Measurements from ENCODE around the gene ADARB2. TPM values are rescaled to one million over a fixed set of nuclear protein-coding genes. Genes with fewer than 3 reads are reported as not detected.

The ADARB2 gene
- total and polyA plus RNA-seq, 2 experiments from 2014 or later, result 2.0 to 5.0 TPM

GRCh38 chr10:1659221-1659791 is 78.0 kb downstream of the ADARB2 start:
- no peak for DNase-seq (ENCODE audit: low spot score)
- Histone ChIP-seq H2AFZ (no peak overlapping the region), H3K27me3 (ENCODE audit: insufficient read depth) (no peaks in the 10 kb centered on the region)

GRCh38 chr10:1658658-1659057 is 78.7 kb downstream of the ADARB2 start:
- Histone ChIP-seq H3F3A (replicated peaks; ENCODE audit: low read depth) (no peaks in the 10 kb centered on the region), H2AFZ (no peak overlapping the region), H3K27ac (ENCODE audit: low read depth) (no peak overlapping the region), H3K4me3 (no peak overlapping the region), H4K20me1 (replicated peaks; ENCODE audit: insufficient read depth) (no peaks in the 10 kb centered on the region), H3K27me3 (ENCODE audit: insufficient read depth) (no peaks in the 10 kb centered on the region), H3K36me3 (ENCODE audit: insufficient read depth) (0 out of 2 replicates have a peak, but pooled peaks cover 4% of the 10 kb centered on the region), H3K79me2 (replicated peaks; ENCODE audit: insufficient read depth) (no peaks in the 10 kb centered on the region), H3K9me2 (ENCODE audit: insufficient read depth) (no peaks in the 10 kb centered on the region), H3K4me1 (ENCODE audit: insufficient read depth) (peaks cover 8% of the 10 kb centered on the region), H3K4me2 (peak overlapping the region; percentile 10; the same call in 1 of the 2 replicates)
- peaks cover 21% of the 10 kb centered on the region for H3K4me1 Mint-ChIP-seq
- no peak overlapping the region for H3K4me3 Mint-ChIP-seq
- no peak overlapping the region for H3K27ac Mint-ChIP-seq
- H3K36me3 Mint-ChIP-seq (ENCODE audit: low read depth), result peaks cover 9% of the 10 kb centered on the region; the same call in 2 of the 3 replicates
- peaks cover 7% of the 10 kb centered on the region for H3K27me3 Mint-ChIP-seq (ENCODE audit: insufficient read depth, low read depth, poor library complexity)
- peaks cover 12% of the 10 kb centered on the region for H3K9me3 Mint-ChIP-seq
- ATAC-seq (peak; percentile 43; the same call in 2 of the 3 replicates), DNase-seq (ENCODE audit: low spot score) (no peak)
- TF ChIP-seq CREB1 (CRISPR knock-in tag; IDR thresholded peaks at IDR 0.05; ENCODE audit: low read depth) (no peak), STAT1 (IDR thresholded peaks at IDR 0.05; ENCODE audit: unreplicated experiment) (no peak), REST (IDR thresholded peaks at IDR 0.05; ENCODE audit: unreplicated experiment) (no peak), EZH2phosphoT487 (IDR thresholded peaks at IDR 0.05; ENCODE audit: unreplicated experiment) (no peak), JUNB (IDR thresholded peaks at IDR 0.05; ENCODE audit: unreplicated experiment) (no peak), POLR2AphosphoS5 (IDR thresholded peaks at IDR 0.05; ENCODE audit: low read depth) (no peak), NANOG (IDR thresholded peaks at IDR 0.05; ENCODE audit: borderline replicate concordance) (no peak), CTCF (conservative IDR thresholded peaks at IDR 0.05; ENCODE audit: low read depth in 2 of 2) (no peak), ZNF331 (CRISPR knock-in tag; IDR thresholded peaks at IDR 0.05; ENCODE audit: low read depth) (no peak), ETS1 (IDR thresholded peaks at IDR 0.05) (no peak), ZNF114 (CRISPR knock-in tag; IDR thresholded peaks at IDR 0.05) (no peak)

More at GRCh38 chr10:1659221-1659791, 78.0 kb downstream of the ADARB2 start:
- H3K27ac Mint-ChIP-seq, result no peak overlapping the region
- H3K4me1 Mint-ChIP-seq, result peaks cover 21% of the 10 kb centered on the region
- peaks cover 12% of the 10 kb centered on the region for H3K9me3 Mint-ChIP-seq
- Histone ChIP-seq H3K36me3 (ENCODE audit: insufficient read depth) (0 out of 2 replicates have a peak, but pooled peaks cover 4% of the 10 kb centered on the region), H3K27ac (ENCODE audit: low read depth) (no peak overlapping the region), H3F3A (replicated peaks; ENCODE audit: low read depth) (no peaks in the 10 kb centered on the region), H3K9me2 (ENCODE audit: insufficient read depth) (no peaks in the 10 kb centered on the region), H4K20me1 (replicated peaks; ENCODE audit: insufficient read depth) (no peaks in the 10 kb centered on the region), H3K4me1 (ENCODE audit: insufficient read depth) (peaks cover 8% of the 10 kb centered on the region), H3K4me2 (peak overlapping the region; percentile 10; the same call in 1 of the 2 replicates), H3K79me2 (replicated peaks; ENCODE audit: insufficient read depth) (no peaks in the 10 kb centered on the region), H3K4me3 (no peak overlapping the region)
- peak; percentile 41; the same call in 2 of the 3 replicates for ATAC-seq
- peaks cover 7% of the 10 kb centered on the region for H3K27me3 Mint-ChIP-seq (ENCODE audit: insufficient read depth, low read depth, poor library complexity)
- no peak overlapping the region for H3K4me3 Mint-ChIP-seq
- peaks cover 9% of the 10 kb centered on the region; the same call in 2 of the 3 replicates for H3K36me3 Mint-ChIP-seq (ENCODE audit: low read depth)
- TF ChIP-seq STAT1 (IDR thresholded peaks at IDR 0.05; ENCODE audit: unreplicated experiment) (no peak), NANOG (IDR thresholded peaks at IDR 0.05; ENCODE audit: borderline replicate concordance) (no peak), EZH2 (IDR thresholded peaks at IDR 0.05; ENCODE audit: low read depth, unreplicated experiment) (no peak), ZNF331 (CRISPR knock-in tag; IDR thresholded peaks at IDR 0.05; ENCODE audit: low read depth) (no peak), CTCF (conservative IDR thresholded peaks at IDR 0.05; ENCODE audit: low read depth in 2 of 2) (no peak), ZNF114 (CRISPR knock-in tag; IDR thresholded peaks at IDR 0.05) (no peak), EZH2phosphoT487 (IDR thresholded peaks at IDR 0.05; ENCODE audit: unreplicated experiment) (no peak)
